GM19238 (cell line): ENCODE results near the gene FMNL2.
"Not testable (repeated sequence)": the region's sequence is repeated elsewhere in the genome, so short reads cannot be mapped to it uniquely, and the experiment has no call there.

ENCODE experiments used
- DNase-seq: peaks from one replicate; pipeline ENCODE4 v3.0.0; 2011; ENCODE audit warnings: low spot score; ENCODE audit not compliant: insufficient read length

Gene FMNL2

DNA sequence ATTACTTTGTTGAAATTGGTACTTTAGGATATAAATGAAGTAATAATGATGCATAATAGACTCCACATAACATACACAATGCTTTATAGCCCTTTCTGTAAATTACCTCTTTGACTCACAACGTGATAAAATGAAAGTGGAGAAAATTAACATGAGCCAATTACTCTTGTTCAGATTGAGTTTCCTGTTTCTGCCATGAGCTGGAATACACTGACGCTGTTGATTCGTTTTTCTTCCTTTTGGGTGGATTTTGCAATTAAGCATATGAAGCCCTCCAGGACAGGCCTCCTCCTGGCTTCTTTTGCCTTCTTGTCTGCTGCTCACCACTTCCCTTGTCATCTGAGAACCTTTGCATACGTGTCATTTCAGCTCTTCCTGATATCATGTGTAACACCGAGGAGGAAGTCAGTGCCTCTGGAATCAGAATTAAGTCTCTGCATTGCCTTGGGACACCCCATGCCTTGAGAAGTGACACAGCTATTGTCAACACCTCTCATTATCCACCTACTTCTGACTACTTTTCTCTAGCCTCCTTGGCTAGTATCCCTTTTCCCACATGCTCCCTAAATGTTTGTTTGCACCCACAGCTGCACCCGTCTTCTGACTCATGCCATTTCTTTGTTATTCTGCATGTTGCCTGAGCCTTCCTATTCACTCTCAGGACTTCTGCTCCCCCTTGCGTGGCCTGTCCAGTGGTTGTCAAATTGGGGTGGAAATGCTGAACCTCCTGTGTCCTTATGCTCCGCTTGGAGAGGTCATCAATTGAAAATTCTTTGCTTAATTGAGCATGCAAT lies 134.1 kb downstream of the FMNL2 start:
- no peak for DNase-seq

DNA sequence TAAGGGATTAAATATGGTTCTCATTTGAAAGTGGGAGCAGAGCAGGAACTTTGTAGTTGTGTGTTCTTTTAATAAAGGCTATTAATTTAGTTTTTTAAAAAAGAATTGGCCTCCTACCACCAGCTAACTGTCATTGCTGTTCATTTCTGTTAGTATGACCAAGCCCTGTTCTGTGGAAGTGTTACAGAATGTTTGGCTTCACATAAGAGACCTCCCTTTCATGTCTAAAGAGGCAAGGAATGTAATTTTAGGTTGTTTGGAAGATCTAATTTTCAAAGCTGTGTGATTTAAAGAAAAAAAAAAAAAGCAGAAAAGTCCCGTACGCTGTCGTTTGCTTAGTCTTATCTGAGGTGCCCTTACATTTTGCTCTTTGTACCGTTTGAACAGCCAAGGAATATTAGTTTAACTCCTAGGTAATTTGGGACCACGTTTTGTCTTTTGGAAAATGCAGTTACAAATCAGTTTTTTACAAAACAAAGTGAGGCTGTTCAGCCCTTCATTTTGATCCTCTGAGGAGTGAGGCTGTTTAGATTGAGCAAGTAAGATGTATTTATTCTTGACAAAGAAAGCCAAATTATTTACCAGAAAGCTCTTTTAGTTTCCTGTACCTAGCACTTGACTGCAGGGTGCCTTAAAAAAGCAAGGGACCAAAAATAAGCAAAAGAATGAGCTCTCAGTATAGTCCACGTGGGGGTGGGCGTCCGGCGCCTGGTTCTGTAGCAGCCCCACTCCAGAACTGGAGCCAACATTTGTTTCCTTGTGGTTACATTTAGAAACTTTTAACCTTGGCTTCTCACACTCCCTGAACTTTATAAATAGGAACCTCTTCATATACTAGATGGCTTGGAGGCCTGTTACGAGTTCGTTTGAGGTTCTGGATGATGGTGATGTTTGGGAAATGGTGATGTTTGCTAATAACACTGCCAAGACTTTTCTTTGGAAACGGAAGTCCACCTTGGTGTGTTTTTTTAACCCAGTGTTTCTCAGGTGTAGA lies 136.2 kb downstream of the FMNL2 start:
- DNase-seq: no peak

DNA sequence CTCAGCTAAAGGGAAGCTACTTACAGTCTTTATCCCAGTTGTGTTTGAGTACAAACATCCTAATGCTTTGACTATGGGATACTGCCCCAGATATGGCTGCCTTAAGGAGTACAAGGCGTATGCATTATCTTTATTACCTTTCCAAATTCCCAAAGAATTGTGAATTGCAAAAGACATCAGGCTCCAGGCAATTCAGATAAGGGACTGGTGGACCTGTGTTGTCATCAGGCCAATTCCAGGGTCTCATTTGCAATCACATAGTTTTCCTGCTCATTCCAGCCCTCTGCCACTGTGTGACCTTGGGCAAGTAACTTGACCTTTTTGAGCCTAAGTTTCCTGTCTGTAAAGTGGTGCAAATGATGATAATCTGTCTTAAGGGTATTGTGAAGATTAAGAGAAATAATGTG lies 137.5 kb downstream of the FMNL2 start:
- no peak for DNase-seq

DNA sequence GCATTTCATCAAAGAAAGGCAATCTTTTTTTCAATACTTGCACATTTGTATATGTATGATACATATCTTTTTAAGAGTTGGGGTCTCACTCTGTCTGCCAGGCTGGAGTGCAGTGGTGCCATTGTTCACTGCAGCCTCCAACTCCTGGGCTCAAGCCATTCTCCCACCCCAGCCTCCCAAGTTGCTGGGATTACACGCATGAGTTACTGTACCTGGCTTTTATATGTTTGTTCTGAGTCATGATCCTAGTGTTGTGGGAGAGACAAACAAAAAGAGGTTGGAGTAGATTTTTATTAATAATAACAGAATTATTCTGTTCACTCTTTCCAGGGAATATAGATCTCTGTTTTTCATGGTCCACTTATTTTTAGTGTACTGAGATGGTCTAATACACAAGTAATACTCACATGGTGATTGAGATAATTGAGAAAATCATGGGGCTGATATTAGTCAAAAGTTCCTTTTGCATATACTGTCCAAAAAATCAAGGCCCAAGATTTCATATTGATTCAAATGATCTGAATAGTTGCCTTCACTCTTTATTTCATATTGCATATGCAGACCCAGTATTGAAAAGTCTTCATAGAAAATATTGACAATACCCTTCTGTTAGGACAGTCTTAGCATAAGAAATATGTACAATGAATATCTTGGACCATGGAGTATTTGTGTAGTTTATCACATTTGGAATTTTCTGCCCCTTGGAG lies 138.3 kb downstream of the FMNL2 start:
- DNase-seq: no peak

DNA sequence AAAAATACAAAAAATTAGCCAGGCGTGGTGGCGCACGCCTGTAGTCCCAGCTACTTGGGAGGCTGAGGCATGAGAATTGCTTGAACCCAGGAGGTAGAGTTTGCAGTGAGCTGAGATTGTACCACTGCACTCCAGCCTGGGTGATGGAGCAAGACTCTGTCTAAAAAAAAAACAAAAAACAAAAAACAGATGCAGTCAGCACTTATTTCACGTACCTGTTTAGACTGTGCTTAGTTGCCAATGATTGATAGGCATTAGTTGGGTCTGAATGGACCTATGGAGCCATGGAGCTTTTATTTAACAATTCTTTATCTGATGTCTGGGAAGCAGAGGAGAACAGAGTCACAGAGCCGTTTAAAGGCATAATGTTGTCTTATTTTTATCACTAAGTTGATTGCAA lies 139.5 kb downstream of the FMNL2 start:
- not testable (repeated sequence) for DNase-seq

DNA sequence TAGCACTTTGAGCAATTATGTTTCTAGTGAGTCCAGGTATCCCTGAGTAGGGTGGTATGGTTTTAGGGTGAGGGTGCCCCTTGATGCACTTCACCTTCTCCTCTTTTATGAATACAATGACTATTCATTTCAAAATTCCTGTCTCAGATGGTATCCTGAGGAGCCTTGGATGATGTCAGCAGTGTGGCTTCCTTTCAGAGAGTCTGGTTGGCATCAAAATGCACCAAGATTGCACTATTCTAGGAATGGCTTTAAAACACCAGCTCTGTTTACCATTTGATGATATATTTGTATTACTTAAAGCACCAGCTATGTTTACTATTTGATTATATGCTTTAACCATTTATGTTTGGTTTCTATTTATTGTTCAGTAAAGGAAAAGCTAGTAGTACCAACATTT lies 141.0 kb downstream of the FMNL2 start:
- no peak for DNase-seq

DNA sequence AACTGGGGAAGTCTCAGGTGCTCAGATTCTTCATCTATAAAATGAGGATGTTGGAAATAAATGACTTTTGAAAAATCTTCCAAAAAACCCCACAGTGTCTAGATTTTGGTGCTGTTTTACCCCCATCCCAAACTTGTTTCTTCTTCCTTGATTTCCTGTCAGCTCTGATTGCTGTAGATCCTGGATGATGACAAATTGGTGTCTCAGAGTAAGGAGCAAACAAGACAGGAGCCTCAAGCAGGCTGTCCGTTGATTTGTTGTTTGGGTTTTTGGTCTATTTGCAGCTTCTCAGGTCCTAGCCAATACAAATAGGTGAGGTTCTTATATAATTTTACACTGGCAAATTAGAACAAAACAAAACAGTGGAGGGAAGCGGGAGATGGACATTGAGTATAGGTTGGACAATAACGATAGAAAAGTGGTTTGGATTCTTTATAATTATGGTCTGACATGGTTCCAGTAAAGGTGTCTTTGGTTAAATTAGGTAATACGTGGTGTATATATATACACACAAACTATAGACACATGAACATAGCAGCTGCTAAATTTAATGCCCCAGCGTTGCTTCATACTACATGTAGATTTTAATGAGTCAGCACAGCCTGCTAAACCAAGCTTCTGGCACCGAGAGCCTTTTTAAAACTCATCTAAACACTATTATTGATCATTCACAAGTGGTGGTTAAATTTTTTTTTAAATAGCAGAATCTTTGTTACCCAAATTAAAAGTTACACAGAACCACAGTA lies 142.5 kb downstream of the FMNL2 start:
- no peak for DNase-seq

DNA sequence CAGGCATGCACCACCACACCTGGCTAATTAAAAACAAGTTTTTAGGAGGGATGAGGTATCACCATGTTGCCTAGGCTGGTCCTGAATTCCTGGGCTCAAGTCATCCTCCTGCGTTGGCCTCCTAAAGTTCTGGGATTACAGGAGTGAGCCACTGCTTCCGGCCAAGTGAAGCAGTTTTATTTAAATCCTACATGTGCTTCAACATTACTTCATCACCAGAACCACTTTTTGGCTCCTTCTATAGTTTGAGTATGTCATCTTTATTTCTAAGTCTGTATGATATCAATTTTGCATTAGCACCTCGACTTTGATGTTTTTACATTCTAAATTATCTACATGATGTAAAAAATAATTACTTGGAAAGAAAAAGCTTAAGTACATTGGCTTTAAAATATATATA lies 144.3 kb downstream of the FMNL2 start:
- DNase-seq: no peak

DNA sequence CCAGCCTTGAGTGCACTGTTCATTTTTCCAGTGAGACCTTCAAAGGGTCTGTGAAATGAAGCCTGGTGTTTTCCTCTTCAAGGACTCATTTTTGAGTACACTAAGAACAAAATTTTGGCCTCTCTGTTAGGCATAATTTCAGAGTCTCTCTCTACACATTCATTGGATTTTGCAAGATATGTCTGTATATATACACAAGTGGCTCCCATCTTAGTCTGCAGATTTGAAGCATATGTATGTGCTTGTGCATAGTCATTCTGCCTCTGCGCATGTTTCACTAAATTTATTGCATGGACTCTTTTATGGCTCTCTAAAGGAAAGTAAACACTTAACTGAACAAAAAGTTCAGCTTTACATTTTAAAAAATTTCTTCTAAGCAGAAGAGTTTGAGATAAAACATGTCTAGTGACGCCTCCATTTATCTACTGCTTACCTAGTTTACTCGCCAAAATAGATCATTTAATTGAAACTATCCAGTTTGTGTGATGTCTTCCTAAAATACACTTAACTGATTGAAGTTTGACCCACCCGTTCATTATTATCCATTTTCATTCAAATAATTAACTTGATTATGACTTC lies 145.9 kb downstream of the FMNL2 start:
- no peak for DNase-seq

DNA sequence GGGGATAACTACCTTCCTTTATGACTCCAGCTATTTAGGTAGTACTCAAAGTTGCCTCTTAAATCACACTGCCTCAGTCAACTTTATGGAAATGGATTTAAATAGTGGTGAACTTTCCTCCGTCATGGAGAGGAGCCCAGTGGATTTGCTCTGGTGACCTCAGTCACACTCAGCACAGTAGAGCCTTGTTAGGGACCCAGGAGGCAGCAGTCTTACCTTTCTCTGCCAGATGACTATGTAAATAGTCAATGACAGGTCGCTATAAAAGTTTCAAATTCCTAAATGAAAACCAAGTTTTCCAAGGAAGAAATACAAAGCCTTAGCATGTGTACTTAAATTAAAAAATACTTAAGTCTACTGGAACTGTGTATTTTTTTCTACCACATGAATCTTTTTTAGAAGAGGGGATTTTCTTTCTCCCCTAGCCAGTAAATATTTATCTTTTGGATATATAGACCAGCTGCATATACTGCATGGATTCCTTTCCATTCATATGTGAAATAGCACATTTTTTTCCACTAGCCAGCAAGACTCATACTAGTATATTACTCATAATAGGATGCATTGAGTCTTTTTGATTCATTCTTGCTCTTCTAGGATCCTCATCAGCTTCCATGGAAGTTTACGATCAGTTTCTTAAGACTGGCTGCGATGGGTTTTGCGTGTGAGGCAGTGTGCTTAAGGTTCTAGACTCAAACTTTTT lies 147.1 kb downstream of the FMNL2 start:
- DNase-seq: no peak

DNA sequence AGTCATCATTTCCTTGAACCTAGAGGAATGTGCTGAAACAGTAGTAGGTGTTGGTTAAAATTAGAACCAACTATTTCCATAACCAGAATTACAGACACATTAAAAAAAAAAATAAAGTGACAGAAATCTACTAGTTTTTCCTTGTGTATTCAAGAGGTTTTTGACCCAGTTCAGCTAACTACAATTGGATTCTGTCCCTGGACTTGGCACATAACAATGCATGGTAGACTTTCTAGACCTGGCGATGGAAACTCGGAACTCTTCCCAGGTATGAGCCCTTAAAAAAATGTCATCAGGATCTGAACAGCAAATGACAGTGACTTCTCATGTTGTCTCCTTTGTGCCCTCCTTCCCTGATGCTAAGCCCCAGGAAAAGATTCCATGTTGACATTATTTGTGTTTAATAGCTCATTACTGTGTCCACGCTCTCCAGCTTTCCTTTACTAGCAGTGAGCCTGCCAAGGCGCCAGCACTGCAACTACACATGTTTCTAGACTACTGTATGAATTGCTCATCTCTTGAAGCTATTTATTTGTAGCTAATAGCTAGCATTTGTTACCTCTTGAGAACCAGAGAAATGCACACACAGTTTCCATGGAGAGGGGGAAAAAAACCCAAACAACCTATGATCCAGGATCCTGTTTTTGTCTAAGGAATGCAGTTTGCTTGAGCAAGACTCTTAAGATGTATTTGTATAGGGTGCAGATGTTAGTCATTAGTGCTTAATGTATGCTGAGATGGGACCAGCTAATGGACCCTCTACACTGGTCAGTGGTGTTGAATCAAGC lies 148.5 kb downstream of the FMNL2 start:
- no peak for DNase-seq

DNA sequence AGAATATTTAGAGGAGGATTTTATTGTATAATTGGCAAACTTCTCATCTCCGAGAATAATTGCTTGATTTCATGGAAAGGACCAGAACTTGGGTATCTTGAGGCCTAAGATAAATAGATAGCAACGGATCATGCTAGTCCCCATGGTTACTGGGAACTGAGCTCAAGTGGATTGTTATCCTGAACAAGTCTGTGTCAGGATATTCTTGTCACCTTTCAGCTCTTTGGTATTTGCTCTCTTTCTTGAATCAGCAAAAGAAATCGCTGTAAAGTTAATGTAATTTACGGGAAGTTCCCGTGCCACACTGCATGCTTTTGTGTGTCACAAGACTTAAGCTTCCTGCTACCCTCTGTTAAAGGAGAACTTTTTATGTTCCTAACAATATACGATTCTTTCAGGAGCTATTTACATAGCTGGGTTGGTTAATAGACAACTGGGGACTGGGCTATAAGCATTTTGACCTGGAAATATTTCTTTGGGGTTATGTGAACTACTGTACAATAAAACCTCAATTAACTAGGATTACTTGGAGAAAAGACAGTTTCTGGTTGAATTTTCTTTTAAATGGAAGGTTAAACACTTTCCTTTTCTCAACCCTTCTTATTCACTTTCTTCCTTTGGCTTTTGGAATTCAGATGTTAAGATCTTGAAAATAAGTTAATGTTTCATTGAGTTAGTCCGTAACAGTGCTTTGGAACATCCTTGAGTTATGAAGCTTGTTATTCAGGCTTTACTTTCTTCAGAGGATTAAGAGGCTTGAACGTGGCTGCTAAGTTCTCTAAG lies 151.2 kb downstream of the FMNL2 start:
- no peak for DNase-seq

DNA sequence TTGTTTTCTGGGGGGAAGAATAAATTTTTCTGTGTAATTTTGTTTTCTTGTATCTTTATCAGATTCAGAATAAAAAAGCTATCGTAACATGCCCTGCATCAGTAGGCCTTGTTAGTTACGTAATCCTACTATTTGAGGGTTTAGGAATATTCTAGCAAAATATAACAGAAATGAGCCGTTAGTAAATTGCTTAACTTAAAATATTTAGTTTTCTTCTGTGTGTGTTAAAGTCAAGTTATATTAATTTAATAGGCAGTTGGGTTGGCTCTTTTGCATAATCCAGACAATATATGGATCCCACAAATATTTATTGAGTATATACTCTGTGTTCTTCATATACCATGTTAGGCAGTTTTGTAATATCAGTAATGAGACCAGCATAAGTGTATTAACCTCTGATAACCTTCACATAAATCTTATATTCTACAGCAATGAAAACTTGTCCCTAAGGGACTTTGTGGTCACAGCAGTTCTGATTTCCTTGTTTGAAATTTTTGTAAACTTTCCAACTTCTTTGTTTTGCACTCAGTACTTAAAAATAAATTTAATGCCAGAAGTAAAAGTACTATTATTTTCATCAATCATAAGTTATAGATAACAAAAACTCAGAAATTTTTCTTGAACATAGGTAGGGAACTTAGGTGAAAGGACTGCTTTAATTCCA lies 151.9 kb downstream of the FMNL2 start:
- no peak for DNase-seq

DNA sequence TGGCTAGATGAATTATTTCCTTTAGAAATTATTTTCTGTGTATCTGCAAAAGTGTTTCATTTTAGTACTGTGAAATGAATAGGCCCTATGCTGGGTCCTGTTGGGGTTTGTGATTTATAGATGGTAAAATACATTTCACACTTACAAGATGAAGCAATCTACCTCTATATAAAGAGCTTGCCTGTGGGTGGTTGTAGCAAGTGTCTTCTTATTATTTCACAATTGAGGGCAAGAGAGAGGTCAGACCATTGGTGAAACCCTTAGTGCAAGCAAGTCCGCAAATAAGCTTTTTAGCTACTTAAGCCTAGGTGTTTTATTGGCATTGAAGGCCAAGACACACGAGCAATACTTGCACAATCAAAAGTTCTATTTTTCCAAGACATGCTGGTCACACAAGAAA lies 153.1 kb downstream of the FMNL2 start:
- no peak for DNase-seq

DNA sequence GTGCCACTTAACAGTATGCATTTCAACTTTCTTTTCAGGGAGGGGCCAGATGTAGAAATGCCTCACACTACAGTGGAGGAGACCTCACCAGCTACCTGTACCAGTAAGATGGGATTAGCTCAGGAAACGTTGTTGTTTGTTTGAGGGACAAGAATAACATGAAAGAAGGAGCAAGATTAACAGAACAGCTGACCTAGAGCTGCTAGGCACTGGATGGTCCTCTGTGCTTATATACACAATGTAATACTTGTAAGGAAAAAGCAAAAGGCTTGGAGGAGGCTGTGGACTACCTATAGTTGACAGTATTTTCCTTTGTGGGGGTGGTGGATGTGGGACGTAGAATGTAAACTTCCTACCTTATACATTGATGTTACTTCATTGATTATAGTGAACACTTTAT lies 154.4 kb downstream of the FMNL2 start:
- DNase-seq: no peak

DNA sequence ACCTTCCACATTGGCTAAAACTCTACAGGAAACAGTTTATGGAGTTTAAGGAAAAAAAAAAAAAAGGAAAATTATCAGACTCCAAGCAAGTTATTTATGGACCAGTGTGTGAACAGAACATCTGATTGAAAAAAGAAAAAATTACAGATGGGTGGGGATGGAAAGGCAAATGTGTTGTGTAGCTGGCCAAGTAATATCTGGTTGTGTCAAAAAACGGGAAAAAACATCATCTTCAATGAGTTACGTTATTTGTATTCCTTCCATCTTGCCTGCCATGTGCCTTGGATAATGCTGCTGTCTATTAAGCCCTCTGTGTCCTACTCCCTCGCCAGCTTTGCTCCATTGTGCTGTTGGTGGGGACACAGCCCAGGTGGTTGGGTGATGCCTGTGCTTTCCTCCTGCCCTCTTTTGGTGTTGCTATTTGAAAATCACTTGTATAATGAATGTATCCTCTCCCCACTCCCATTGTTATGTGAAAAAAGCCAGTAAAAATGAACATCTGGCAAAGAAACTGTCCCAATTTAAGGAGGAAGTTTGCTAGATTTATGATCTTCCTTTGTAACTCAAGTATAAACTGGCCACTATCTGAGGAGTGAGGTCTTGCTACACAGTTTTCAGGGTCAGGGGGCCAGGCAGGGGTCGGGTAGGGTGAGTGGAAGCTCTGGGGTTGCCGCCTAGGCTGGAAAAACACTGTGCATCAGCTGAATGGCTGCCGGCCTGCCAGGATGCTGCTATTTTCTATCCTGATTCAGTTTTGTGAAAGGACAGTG lies 155.9 kb downstream of the FMNL2 start:
- DNase-seq: no peak

DNA sequence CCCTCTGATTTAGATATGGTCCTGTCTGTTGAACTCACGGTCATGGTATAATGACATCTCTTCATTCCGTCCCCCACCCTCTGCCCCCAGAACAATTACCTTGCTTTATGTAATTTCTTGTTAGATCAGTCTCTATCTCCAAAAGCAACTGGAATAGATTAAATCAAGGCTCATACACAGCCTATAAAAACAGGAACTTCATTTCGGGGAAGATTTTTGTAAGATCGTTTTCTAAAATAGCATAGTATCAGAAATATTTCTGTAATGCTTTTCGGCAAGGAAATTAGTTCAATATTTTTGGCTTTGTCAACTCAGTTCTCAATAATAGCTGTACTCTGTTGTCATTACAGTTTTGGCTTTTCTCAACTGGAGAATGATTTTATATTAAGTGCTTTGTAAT lies 157.2 kb downstream of the FMNL2 start:
- DNase-seq: no peak
